Loucy (cell line): Measurements from ENCODE around the gene LEMD1.

Experiments
- H2AFZ ChIP-seq: fragments of 200-600 bp; sonication (generic); 2 replicates; pipeline ENCODE4 v1.6.0; 2016; ENCODE audit warnings: antibody characterized with exemption, mild to moderate bottlenecking, low read length, moderate library complexity
- H3F3A ChIP-seq: fragments of 200-600 bp; 2 replicates; pipeline ENCODE4 v1.6.0; 2016; ENCODE audit warnings: antibody characterized with exemption, low read depth, mild to moderate bottlenecking
- H3K27me3 ChIP-seq: fragments of 200-600 bp; sonication (generic); 2 replicates; pipeline ENCODE4 v1.6.1; 2014; ENCODE audit warnings: low read length, mild to moderate bottlenecking; ENCODE audit not compliant: insufficient read depth, poor library complexity, severe bottlenecking
- H3K36me3 ChIP-seq: fragments of 200-600 bp; sonication (generic); 2 replicates; pipeline ENCODE4 v1.6.1; 2016; ENCODE audit warnings: low read length; ENCODE audit not compliant: insufficient read depth
- H3K4me1 ChIP-seq: fragments of 200-600 bp; sonication (generic); 2 replicates; pipeline ENCODE4 v1.5.1; 2014; ENCODE audit warnings: low read length, mild to moderate bottlenecking; ENCODE audit not compliant: insufficient read depth, poor library complexity, severe bottlenecking
- H3K4me2 ChIP-seq: fragments of 200-600 bp; sonication (generic); 2 replicates; pipeline ENCODE4 v1.6.0; 2014; ENCODE audit warnings: antibody characterized with exemption, low read length, low read depth, mild to moderate bottlenecking; ENCODE audit not compliant: poor library complexity, severe bottlenecking
- H3K4me3 ChIP-seq: fragments of 200-600 bp; sonication (generic); 2 replicates; pipeline ENCODE4 v1.5.1; 2014; ENCODE audit warnings: low read length, mild to moderate bottlenecking, mixed read lengths; ENCODE audit not compliant: poor library complexity, severe bottlenecking
- H3K79me2 ChIP-seq: fragments of 200-600 bp; sonication (generic); 2 replicates; pipeline ENCODE4 v1.6.1; 2014; ENCODE audit warnings: low read length; ENCODE audit not compliant: insufficient read depth
- H3K9ac ChIP-seq: fragments of 200-600 bp; sonication (generic); 2 replicates; pipeline ENCODE4 v1.6.0; 2014; ENCODE audit warnings: mild to moderate bottlenecking, low read depth, low read length, moderate library complexity; ENCODE audit not compliant: poor library complexity, severe bottlenecking
- H3K9me2 ChIP-seq: fragments of 200-600 bp; sonication (generic); replicated peaks from 2 replicates; pipeline ENCODE4 v1.6.1; 2016; ENCODE audit warnings: low read depth, low read length, mixed read lengths
- H3K9me3 ChIP-seq: fragments of 200-600 bp; sonication (generic); 2 replicates; pipeline ENCODE4 v1.6.1; 2014; ENCODE audit warnings: mild to moderate bottlenecking, antibody characterized with exemption, low read length, low read depth; ENCODE audit not compliant: insufficient read depth
- H4K20me1 ChIP-seq: fragments of 200-600 bp; sonication (generic); 2 replicates; pipeline ENCODE4 v1.6.0; 2014; ENCODE audit warnings: antibody characterized with exemption, low read length, mild to moderate bottlenecking; ENCODE audit not compliant: insufficient read depth, poor library complexity, severe bottlenecking
- CTCF ChIP-seq: fragments of 200-600 bp; sonication (generic); conservative IDR thresholded peaks from 2 replicates; pipeline ENCODE4 v1.5.1; 2014; ENCODE audit warnings: mild to moderate bottlenecking, antibody characterized with exemption, low read length
- EZH2phosphoT487 ChIP-seq: fragments of 200-600 bp; IDR thresholded peaks from 2 replicates; pipeline ENCODE4 v1.6.1; 2018; ENCODE audit warnings: antibody characterized with exemption, mild to moderate bottlenecking, moderate library complexity, borderline replicate concordance

LEMD1 gene

DNA sequence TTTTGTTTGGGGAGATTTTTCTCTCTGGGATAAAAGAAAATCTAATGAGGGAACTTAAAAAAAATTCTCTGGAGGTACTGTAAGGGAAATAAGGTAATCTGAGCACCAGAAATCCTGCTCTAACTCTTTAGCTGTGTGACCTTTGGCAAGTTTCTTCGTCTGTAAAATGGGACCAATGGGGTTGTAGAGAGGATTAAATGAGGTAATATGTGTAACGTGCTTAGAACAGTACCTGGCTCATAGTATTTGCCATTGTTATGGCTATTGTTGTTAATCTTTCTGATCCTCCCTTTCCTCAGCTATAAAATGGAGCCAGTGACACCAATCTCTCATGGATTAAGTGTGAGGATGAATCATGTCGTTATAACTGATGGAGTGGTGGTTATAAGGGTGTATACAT, 64.3 kb downstream of the LEMD1 start:
- Histone ChIP-seq H2AFZ (no peak overlapping the region), H3K9ac (no peak overlapping the region), H3K4me3 (no peak overlapping the region), H3K9me3 (no peaks in the 10 kb centered on the region), H3K36me3 (no peaks in the 10 kb centered on the region), H4K20me1 (no peaks in the 10 kb centered on the region), H3F3A (no peaks in the 10 kb centered on the region), H3K27me3 (no peaks in the 10 kb centered on the region), H3K9me2 (no peaks in the 10 kb centered on the region), H3K4me1 (no peaks in the 10 kb centered on the region), H3K4me2 (no peak overlapping the region), H3K79me2 (no peaks in the 10 kb centered on the region)
- no peak for TF ChIP-seq CTCF
- TF ChIP-seq EZH2phosphoT487, result no peak

DNA sequence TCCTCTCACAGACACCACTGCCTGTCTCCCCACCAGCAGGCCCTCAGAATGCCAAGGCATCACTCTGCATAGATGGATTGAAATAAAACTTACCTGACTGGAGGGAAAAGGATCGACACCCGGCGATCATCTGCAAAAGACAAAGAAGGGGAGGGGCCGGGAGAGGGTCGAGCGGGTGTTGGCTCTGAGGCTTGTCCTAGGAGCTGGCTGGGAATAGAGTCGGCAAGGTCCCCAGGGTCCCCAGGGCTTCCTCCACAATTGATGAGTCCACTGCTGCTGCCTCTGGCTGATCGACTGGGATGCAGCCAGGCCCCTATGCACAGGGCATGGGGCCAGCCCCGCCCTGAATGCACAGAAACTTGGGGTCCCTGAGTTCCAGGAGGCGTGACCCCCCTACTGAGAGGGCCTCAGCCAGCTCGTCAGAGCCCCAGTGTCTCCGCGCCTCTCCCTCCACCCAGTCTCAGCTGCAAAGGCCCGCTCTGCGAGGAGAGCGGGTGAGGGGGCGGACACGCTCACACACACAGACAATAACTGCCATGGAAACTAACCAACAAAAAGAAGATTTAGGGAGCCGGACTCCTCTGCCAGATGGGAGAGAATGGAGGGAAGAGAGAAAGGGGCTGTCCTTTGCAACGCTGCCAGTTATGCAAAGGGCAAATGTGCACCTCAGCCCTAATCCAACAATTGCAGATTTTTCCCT, 65.3 kb downstream of the LEMD1 start, which contains the start of gene KLHDC8A:
Gene KLHDC8A, minus strand, starts transcription at position 483 of the 700 bp plus-strand sequence. CDS start 13,318 bp downstream, outside the sequence.
- no peak within 1 kb of the TSS for H3K4me3 ChIP-seq
- H3K9me3 ChIP-seq, result no peaks in the 10 kb centered on the region
- H3K79me2 ChIP-seq, result no peaks in the 10 kb centered on the region
- no peak within 1 kb of the TSS for H3K4me2 ChIP-seq
- no peaks in the 10 kb centered on the region for H3K4me1 ChIP-seq
- TF ChIP-seq CTCF (no peak), EZH2phosphoT487 (no peak)
- H3K9ac ChIP-seq, result no peak within 1 kb of the TSS
- no peaks in the 10 kb centered on the region for H3K27me3 ChIP-seq
- no peaks in the 10 kb centered on the region for H3F3A ChIP-seq
- H3K9me2 ChIP-seq, result no peaks in the 10 kb centered on the region
- no peaks in the 10 kb centered on the region for H3K36me3 ChIP-seq
- H4K20me1 ChIP-seq, result no peaks in the 10 kb centered on the region
- H2AFZ ChIP-seq, result no peak within 1 kb of the TSS

DNA sequence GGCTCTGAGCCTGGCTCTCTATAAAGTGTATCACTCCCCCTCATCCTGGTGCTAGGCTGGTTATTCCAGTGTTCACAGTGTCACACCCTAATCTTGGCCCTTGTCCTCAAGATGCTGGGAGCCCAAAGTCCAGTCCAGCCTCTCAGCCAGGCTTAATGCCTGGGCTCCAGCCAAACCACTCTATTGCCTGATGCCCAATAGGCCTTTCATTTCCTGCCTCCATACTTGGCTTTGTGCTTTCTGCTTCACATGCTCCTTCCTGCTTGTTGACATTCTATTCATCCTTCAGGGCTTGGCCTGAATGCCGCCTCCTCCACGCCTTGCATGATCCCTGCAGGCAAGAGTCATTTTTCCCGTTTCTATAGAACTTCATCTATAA, 66.8 kb downstream of the LEMD1 start:
- Histone ChIP-seq H3K9me2 (no peaks in the 10 kb centered on the region), H3K4me3 (no peak overlapping the region), H4K20me1 (no peaks in the 10 kb centered on the region), H3K36me3 (no peaks in the 10 kb centered on the region), H3K27me3 (no peaks in the 10 kb centered on the region), H3K9me3 (no peaks in the 10 kb centered on the region), H3K79me2 (no peaks in the 10 kb centered on the region), H3K9ac (no peak overlapping the region), H3K4me2 (no peak overlapping the region), H3F3A (no peaks in the 10 kb centered on the region), H2AFZ (no peak overlapping the region), H3K4me1 (no peaks in the 10 kb centered on the region)
- TF ChIP-seq EZH2phosphoT487, result no peak
- TF ChIP-seq CTCF, result no peak
